ENCODE data around the gene RASSF4.

DNA sequence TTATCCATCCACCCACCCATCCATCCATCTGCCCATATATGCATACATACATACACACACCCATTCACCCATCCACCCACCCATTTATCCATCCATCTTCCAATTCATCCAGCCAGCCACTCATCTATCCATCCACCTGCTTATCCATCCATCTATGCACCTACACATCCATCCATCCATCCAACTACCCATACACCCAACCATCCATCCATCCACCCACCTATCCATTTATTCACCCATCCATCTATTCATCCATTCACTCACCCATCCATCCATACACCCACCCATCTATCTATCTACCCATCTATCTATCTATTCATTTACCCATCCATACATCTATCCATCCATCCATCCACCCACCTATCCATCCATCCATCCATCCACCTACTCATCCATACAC is 31.1 kb upstream of the RASSF4 start:
- TF ChIP-seq EZH2 (IDR thresholded peaks at IDR 0.05; ENCODE audit: insufficient read depth, poor library complexity, severe bottlenecking), result no peak
- no peak for TF ChIP-seq EZH2phosphoT487 (IDR thresholded peaks at IDR 0.05; ENCODE audit: insufficient read depth, low read depth)
